Measurements from ENCODE around the gene GCK.

- TF ChIP-seq, protein P1, sequence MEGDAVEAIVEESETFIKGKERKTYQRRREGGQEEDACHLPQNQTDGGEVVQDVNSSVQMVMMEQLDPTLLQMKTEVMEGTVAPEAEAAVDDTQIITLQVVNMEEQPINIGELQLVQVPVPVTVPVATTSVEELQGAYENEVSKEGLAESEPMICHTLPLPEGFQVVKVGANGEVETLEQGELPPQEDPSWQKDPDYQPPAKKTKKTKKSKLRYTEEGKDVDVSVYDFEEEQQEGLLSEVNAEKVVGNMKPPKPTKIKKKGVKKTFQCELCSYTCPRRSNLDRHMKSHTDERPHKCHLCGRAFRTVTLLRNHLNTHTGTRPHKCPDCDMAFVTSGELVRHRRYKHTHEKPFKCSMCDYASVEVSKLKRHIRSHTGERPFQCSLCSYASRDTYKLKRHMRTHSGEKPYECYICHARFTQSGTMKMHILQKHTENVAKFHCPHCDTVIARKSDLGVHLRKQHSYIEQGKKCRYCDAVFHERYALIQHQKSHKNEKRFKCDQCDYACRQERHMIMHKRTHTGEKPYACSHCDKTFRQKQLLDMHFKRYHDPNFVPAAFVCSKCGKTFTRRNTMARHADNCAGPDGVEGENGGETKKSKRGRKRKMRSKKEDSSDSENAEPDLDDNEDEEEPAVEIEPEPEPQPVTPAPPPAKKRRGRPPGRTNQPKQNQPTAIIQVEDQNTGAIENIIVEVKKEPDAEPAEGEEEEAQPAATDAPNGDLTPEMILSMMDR (IDR thresholded peaks at IDR 0.05) = no peak
- TF ChIP-seq POLR2A (IDR thresholded peaks at IDR 0.05) = no peak
Observed at GRCh38 chr7:44127161-44127560, 62.1 kb downstream of the GCK start.
